GM12865 (cell line): Measurements from ENCODE around the gene ERVW-1.
"Not testable (repeated sequence)": the region's sequence is repeated elsewhere in the genome, so short reads cannot be mapped to it uniquely, and the experiment has no call there.

ENCODE experiments used
- DNase-seq: peaks from one replicate; pipeline ENCODE4 v3.0.0; 2010; ENCODE audit warnings: low read depth
- H3K4me3 ChIP-seq: 2 replicates; pipeline ENCODE4 v1.5.1; 2011; ENCODE audit warnings: mild to moderate bottlenecking, low read depth, low read length, control low read depth
- TF ChIP-seq, protein P1 (sequence below): IDR thresholded peaks from 2 replicates; pipeline ENCODE4 v1.5.1; 2011; ENCODE audit warnings: low read length, control low read depth, low read depth, inconsistent platforms; ENCODE audit not compliant: insufficient read depth; ENCODE audit errors: missing control alignments

The ERVW-1 gene

GRCh38 chr7:92451645-92452044 lies 26.1 kb downstream of the ERVW-1 start:
- TF ChIP-seq, protein P1, sequence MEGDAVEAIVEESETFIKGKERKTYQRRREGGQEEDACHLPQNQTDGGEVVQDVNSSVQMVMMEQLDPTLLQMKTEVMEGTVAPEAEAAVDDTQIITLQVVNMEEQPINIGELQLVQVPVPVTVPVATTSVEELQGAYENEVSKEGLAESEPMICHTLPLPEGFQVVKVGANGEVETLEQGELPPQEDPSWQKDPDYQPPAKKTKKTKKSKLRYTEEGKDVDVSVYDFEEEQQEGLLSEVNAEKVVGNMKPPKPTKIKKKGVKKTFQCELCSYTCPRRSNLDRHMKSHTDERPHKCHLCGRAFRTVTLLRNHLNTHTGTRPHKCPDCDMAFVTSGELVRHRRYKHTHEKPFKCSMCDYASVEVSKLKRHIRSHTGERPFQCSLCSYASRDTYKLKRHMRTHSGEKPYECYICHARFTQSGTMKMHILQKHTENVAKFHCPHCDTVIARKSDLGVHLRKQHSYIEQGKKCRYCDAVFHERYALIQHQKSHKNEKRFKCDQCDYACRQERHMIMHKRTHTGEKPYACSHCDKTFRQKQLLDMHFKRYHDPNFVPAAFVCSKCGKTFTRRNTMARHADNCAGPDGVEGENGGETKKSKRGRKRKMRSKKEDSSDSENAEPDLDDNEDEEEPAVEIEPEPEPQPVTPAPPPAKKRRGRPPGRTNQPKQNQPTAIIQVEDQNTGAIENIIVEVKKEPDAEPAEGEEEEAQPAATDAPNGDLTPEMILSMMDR, result no peak
- no peak overlapping the region for H3K4me3 ChIP-seq
- no peak for DNase-seq

GRCh38 chr7:92448205-92448747 lies 29.5 kb downstream of the ERVW-1 start:
- DNase-seq, result peak; percentile 72
- H3K4me3 ChIP-seq, result peak overlapping the region; percentile 81
- TF ChIP-seq, protein P1, result peak; percentile 42

GRCh38 chr7:92447345-92448204 lies 30.2 kb downstream of the ERVW-1 start, which contains the start of gene GATAD1:
TSS of gene GATAD1 (plus strand) at chr7:92447482. CDS start at chr7:92447730, 248 bp downstream.
- DNase-seq, result peak; percentile 94
- peak within 1 kb of the TSS; percentile 81 for H3K4me3 ChIP-seq
- TF ChIP-seq, protein P1, result peak; percentile 93

GRCh38 chr7:92446869-92447344 lies 30.8 kb downstream of the ERVW-1 start:
- no peak for DNase-seq
- TF ChIP-seq, protein P1, result no peak
- peak overlapping the region; percentile 81 for H3K4me3 ChIP-seq

DNA sequence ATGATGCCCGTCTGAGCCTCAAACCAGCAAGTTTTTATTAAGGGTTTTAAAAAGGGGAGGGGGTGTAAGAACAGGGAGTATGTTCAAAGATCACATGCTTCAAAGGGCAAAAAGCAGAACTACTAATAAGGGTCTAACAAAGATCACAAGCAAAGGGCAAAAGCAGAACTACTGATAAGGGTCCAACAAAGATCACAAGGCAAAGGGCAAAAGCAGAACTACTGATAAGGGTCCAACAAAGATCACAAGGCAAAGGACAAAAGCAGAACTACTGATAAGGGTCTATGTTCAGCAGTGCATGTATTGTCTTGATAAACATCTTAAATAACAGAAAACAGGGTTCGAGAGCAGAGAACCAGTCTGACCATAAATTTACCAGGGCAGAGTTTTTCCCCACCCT lies 35.0 kb downstream of the ERVW-1 start:
- H3K4me3 ChIP-seq, DNase-seq: not testable (repeated sequence)

DNA sequence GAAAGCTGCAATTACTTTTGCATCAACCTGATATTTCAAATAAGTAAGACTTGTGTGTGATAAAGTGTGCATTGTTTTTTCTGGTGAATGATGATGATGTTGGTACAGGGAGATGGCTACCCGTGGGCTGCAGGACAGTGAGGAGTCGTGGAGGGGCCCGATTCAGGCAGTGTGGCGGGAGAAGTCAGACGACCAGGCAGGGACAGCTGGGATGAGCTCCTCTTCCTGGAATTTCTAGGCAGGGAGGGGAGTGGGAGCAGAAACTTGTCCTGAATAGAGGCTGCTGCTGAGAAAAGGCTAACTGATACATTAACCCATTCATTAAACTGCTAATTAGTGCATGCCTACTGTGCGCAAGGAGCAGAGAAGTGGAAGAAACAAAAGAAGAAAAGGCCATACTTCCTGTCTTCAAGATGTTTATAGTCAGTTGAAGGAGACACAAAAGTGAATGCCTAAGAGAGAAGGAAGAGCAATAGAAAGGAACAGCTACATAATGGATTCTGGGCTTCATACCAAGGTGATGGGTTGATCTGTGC lies 39.7 kb downstream of the ERVW-1 start:
- no peak for DNase-seq
- no peak overlapping the region for H3K4me3 ChIP-seq
- TF ChIP-seq, protein P1, result no peak

GRCh38 chr7:92436612-92437445 lies 40.9 kb downstream of the ERVW-1 start:
- DNase-seq, result no peak
- TF ChIP-seq, protein P1, result no peak
- H3K4me3 ChIP-seq, result no peak overlapping the region
